Subcutaneous adipose tissue (tissue), 4 donors: ENCODE measurements around the gene UBE2D3. TPM values are rescaled to one million over a fixed set of nuclear protein-coding genes. Genes with fewer than 3 reads are reported as not detected.

Source experiments
- CTCF ChIP-seq: fragments of 450-650 bp; IDR thresholded peaks from one replicate; pipeline ENCODE4 v1.5.1; 2016; ENCODE audit warnings: low read depth, mild to moderate bottlenecking, control low read depth, antibody characterized with exemption, moderate library complexity
- total RNA-seq, 4 donors: library from RNA; depleted of rRNA; stranded (reverse); fragments of >200 nt; gene quantifications; one replicate each; pipeline ENCODE4 v1.1.0, GENCODE V29; 2016

UBE2D3 gene
- total RNA-seq, 4 donors from 2014 or later, result 285 to 439 (median 398) TPM

DNA sequence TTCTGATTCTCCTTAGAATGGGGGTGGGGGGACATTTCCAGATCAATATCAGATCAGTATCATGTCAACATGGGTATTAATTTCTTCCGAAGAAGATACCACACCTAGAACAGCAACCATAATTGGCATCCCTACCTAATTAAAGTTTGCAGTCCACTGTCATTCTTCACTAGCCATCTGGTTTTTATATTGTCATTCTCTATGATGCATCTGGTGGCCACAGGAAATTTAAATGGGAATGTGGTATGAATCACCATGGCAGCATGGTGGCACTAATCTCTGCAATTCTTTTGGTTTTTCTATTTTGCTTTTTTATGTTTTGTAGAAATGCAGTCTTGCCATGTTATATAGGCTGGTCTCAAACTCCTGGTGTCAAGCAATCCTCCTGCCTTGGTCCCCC is 16.6 kb upstream of the UBE2D3 start:
- no peak for TF ChIP-seq CTCF

- no peak for TF ChIP-seq CTCF
Observed at GRCh38 chr4:102843273-102843672, 15.9 kb upstream of the UBE2D3 start.

DNA sequence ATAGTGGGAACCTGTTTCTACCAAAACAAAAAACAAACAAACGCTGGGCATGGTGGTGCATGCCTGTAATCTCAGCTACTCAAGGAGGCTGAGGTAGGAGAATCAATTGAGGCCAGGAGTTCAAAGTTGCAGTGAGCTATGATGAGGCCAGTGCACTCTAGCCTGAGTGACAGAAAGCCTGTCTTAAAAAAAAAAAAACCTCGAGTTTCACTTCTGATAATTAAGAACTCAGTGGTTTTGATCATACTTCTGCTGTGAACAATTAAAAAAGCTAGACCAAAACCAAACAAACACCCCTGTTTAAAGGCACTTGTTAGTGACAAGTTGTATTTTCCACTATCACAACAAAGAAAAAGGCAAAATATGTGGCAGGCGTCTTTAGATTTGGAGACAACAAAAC is 15.0 kb upstream of the UBE2D3 start:
- TF ChIP-seq CTCF, result no peak

GRCh38 chr4:102836596-102836995 is 9.2 kb upstream of the UBE2D3 start:
- no peak for TF ChIP-seq CTCF

- no peak for TF ChIP-seq CTCF
Observed at GRCh38 chr4:102832667-102833066, 5.3 kb upstream of the UBE2D3 start.

- no peak for TF ChIP-seq CTCF
Observed at GRCh38 chr4:102832105-102832504, 4.8 kb upstream of the UBE2D3 start.

DNA sequence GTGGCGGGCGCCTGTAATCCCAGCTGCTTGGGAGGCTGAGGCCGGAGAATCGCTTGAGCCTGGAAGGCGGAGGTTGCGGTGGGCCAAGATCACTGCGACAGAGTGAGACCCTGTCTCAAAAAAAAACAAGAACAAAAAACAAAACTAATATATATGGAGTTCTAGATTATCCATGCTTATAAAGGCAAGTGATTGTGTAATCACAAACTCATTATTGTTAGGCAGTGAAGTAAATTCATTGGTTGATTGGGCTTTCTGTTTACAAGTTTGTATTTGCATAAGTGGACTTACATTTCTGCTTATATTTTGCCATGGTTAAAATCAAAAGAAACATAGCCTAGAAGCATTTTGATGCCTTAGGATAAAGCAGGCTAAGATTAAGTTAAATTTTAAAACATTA is 2.5 kb upstream of the UBE2D3 start:
- no peak for TF ChIP-seq CTCF

GRCh38 chr4:102828497-102828808 is 1.1 kb upstream of the UBE2D3 start:
- TF ChIP-seq CTCF, result no peak
